PC-3 (cell line): Measurements from ENCODE around the gene HMX3. TPM values are rescaled to one million over a fixed set of nuclear protein-coding genes. Genes with fewer than 3 reads are reported as not detected.

Experiments
- ATAC-seq: fragments of 200-7000 bp; cut with Tn5 transposase; 2 replicates; pipeline ENCODE4 v1.9.1; 2020; ENCODE audit warnings: mild to moderate bottlenecking, moderate library complexity
- BruUV-seq: library from RNA; stranded (reverse); fragments of 400-500 nt; replicated peaks from 2 replicates; lab custom pipeline; 2021; lab: Mats Ljungman, UMichigan
- CTCF ChIA-PET: fragments of 300-600 bp; sonication (Branson Sonifier 250); formaldehyde crosslinking; loops from one replicate; lab custom pipeline; 2022; ENCODE audit warnings: antibody characterized with exemption; lab: Charles Lee
- POLR2A ChIA-PET: fragments of 300-600 bp; sonication (Branson Sonifier 250); formaldehyde crosslinking; loops from one replicate; lab custom pipeline; 2022; ENCODE audit warnings: antibody characterized with exemption; ENCODE audit not compliant: unreplicated experiment; lab: Charles Lee
- DNase-seq: peaks from one replicate; pipeline ENCODE4 v3.0.0-alpha.2; 2015
- H2AFZ ChIP-seq: fragments of 300-600 bp; sonication (generic); 2 replicates; pipeline ENCODE4 v1.6.0; 2016; ENCODE audit warnings: antibody characterized with exemption, low read length
- H3F3A ChIP-seq: fragments of 300-600 bp; sonication (generic); one replicate; pipeline ENCODE4 v1.6.0; 2017; ENCODE audit warnings: antibody characterized with exemption, low read length, control low read depth, mild to moderate bottlenecking; ENCODE audit not compliant: unreplicated experiment
- H3K27ac ChIP-seq: fragments of 300-600 bp; sonication (generic); 2 replicates; pipeline ENCODE4 v1.5.1; 2016; ENCODE audit warnings: mild to moderate bottlenecking, low read length
- H3K27me3 ChIP-seq: fragments of 300-600 bp; sonication (generic); 2 replicates; pipeline ENCODE4 v1.6.1; 2016; ENCODE audit warnings: low read length, mixed read lengths
- H3K36me3 ChIP-seq: fragments of 300-600 bp; sonication (generic); 2 replicates; pipeline ENCODE4 v1.6.1; 2016; ENCODE audit warnings: low read depth, mixed run types, low read length, mixed read lengths
- H3K4me1 ChIP-seq: fragments of 300-600 bp; sonication (generic); 2 replicates; pipeline ENCODE4 v1.5.1; 2016; ENCODE audit warnings: low read length; ENCODE audit not compliant: insufficient read depth
- H3K4me2 ChIP-seq: fragments of 300-600 bp; sonication (generic); 2 replicates; pipeline ENCODE4 v1.6.0; 2016; ENCODE audit warnings: low read length
- H3K4me3 ChIP-seq: fragments of 300-600 bp; sonication (generic); 2 replicates; pipeline ENCODE4 v1.5.1; 2016; ENCODE audit warnings: mild to moderate bottlenecking, low read length, mixed read lengths
- H3K79me2 ChIP-seq: fragments of 300-600 bp; sonication (generic); 2 replicates; pipeline ENCODE4 v1.6.1; 2017; ENCODE audit warnings: low read length, mixed read lengths
- H3K9ac ChIP-seq: fragments of 300-600 bp; sonication (generic); 2 replicates; pipeline ENCODE4 v1.6.0; 2016; ENCODE audit warnings: mild to moderate bottlenecking, low read length
- H3K9me2 ChIP-seq: fragments of 300-600 bp; sonication (generic); replicated peaks from 2 replicates; pipeline ENCODE4 v1.6.1; 2016; ENCODE audit warnings: mixed run types, low read length, mixed read lengths
- H3K9me3 ChIP-seq: fragments of 300-600 bp; sonication (generic); 2 replicates; pipeline ENCODE4 v1.6.1; 2016; ENCODE audit warnings: low read length, mixed read lengths
- H4K20me1 ChIP-seq: fragments of 300-600 bp; sonication (generic); 2 replicates; pipeline ENCODE4 v1.6.1; 2016; ENCODE audit warnings: low read length, mixed read lengths
- CTCF ChIP-seq: fragments of 300-600 bp; sonication (generic); conservative IDR thresholded peaks from 2 replicates; pipeline ENCODE4 v1.5.1; 2017; ENCODE audit warnings: antibody characterized with exemption, low read depth, mild to moderate bottlenecking, low read length
- EZH2 ChIP-seq: fragments of 300-600 bp; sonication (generic); IDR thresholded peaks from one replicate; pipeline ENCODE4 v1.6.1; 2017; ENCODE audit warnings: antibody characterized with exemption, mild to moderate bottlenecking, low read length; ENCODE audit not compliant: unreplicated experiment
- EZH2phosphoT487 ChIP-seq: fragments of 300-600 bp; sonication (generic); IDR thresholded peaks from 2 replicates; pipeline ENCODE4 v1.6.1; 2018; ENCODE audit warnings: mild to moderate bottlenecking, antibody characterized with exemption, low read length, borderline replicate concordance
- intact Hi-C: fragments of 100-400 bp; cut with micrococcal nuclease; formaldehyde crosslinking; loops from 2 replicates; pipeline ENCODE4 v1.9.0; 2023
- total RNA-seq: library from RNA; depleted of rRNA; stranded (reverse); fragments of >200 nt; gene quantifications from 2 replicates; pipeline ENCODE4 v1.2.3, GENCODE V29; 2014

The HMX3 gene
- total RNA-seq, 1 experiment from 2014 or later: 0.51 TPM

- Histone ChIP-seq H3K27ac (no peak overlapping the region), H3F3A (no peaks in the 10 kb centered on the region), H3K9ac (no peak overlapping the region), H3K79me2 (no peaks in the 10 kb centered on the region), H3K4me1 (peaks cover 19% of the 10 kb centered on the region), H3K9me2 (no peaks in the 10 kb centered on the region), H3K36me3 (no peaks in the 10 kb centered on the region), H3K9me3 (no peaks in the 10 kb centered on the region), H2AFZ (no peak overlapping the region), H3K4me3 (no peak overlapping the region), H3K27me3 (peaks cover 49% of the 10 kb centered on the region), H3K4me2 (no peak overlapping the region), H4K20me1 (no peaks in the 10 kb centered on the region)
- intact Hi-C loops: no loop called here
- ATAC-seq (no peak), DNase-seq (no peak)
- POLR2A ChIA-PET: no interaction called here
- CTCF ChIA-PET: no interaction called here
- TF ChIP-seq EZH2 (no peak), EZH2phosphoT487 (no peak), CTCF (no peak)
- BruUV-seq: no TSS peak
These were observed 1.3 kb upstream of the HMX3 start for GRCh38 chr10:123134343-123134914.

DNA sequence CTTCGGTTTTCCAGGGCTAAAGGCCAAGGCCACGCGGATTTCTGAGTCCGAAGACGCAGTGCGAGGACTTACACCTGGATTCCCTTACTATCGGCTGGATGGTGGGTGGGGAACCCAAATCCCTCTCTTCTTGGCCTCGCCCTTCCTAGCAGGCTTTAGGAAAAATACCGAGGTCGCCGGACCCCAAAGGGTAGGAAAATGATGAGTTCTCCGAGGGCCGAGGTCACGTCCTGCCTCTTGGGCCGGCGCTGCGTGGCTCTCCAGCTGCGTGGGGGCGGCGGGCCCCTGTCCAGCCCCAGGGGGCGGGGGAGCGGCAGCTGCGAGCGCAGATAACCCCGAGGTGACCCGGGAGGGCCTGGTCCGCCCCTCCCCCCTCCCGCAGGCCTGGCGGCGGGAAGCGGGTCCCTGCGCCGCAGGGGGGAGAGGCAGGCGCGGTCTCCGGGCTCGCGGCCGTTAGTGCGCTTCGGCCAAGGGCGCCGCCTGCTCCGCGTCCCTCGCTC, 805 bp upstream of the HMX3 start:
- H3K4me3 ChIP-seq: no peak overlapping the region
- no peak for DNase-seq
- H3K4me1 ChIP-seq: peaks cover 14% of the 10 kb centered on the region
- H3K9me2 ChIP-seq: no peaks in the 10 kb centered on the region
- no peaks in the 10 kb centered on the region for H3F3A ChIP-seq
- ChIA-PET POLR2A (no interaction called here), CTCF (no interaction called here)
- intact Hi-C loops: no loop called here
- no peak for TF ChIP-seq CTCF
- H3K79me2 ChIP-seq: no peaks in the 10 kb centered on the region
- H3K36me3 ChIP-seq: no peaks in the 10 kb centered on the region
- no peak overlapping the region for H2AFZ ChIP-seq
- ATAC-seq: no peak
- BruUV-seq: no TSS peak
- H3K9ac ChIP-seq: no peak overlapping the region
- no peak overlapping the region for H3K4me2 ChIP-seq
- no peaks in the 10 kb centered on the region for H4K20me1 ChIP-seq
- peaks cover 54% of the 10 kb centered on the region for H3K27me3 ChIP-seq
- H3K27ac ChIP-seq: no peak overlapping the region
- no peaks in the 10 kb centered on the region for H3K9me3 ChIP-seq

DNA sequence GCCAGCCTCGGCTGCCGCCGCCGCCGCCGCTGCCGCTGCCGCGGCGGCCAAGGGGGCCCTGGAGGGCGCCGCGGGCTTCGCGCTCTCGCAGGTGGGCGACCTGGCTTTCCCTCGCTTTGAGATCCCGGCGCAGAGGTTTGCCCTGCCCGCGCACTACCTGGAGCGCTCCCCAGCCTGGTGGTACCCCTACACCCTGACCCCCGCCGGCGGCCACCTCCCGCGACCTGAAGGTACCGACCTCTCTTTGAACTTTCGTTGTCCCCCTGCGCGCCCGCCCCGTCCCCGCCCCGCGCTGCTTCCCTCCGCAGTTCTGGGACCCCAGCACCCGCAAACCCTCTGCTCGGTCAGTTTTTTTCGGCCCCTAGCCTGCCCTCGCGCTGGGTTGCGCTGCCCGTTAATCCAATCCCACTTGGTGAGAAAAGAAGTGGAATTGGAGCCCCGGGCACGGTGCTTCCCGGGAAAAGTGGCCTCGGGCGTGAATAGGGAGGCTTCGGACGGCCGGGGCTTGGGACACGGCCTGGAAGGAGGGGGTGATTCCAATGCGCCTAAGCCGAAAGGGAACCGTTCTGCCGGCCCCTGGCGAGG, 543 bp downstream of the HMX3 start:
- H3K27ac ChIP-seq: no peak overlapping the region
- intact Hi-C loops: no loop called here
- no peaks in the 10 kb centered on the region for H4K20me1 ChIP-seq
- peak overlapping the region; percentile 41 for H2AFZ ChIP-seq
- TF ChIP-seq CTCF: no peak
- TF ChIP-seq EZH2phosphoT487: no peak; the same call in 1 of the 2 replicates
- no peak for TF ChIP-seq EZH2
- H3F3A ChIP-seq: no peaks in the 10 kb centered on the region
- DNase-seq: no peak
- peak overlapping the region; percentile 81 for H3K4me2 ChIP-seq
- no TSS peak for BruUV-seq
- peaks cover under 1% of the 10 kb centered on the region for H3K4me1 ChIP-seq
- peaks cover 68% of the 10 kb centered on the region for H3K27me3 ChIP-seq
- ChIA-PET CTCF (no interaction called here), POLR2A (no interaction called here)
- no peak overlapping the region for H3K9ac ChIP-seq
- H3K4me3 ChIP-seq: peak overlapping the region; percentile 56
- H3K9me2 ChIP-seq: no peaks in the 10 kb centered on the region
- no peaks in the 10 kb centered on the region for H3K36me3 ChIP-seq
- no peaks in the 10 kb centered on the region for H3K9me3 ChIP-seq
- H3K79me2 ChIP-seq: no peaks in the 10 kb centered on the region
- no peak for ATAC-seq
